Upper lobe of left lung (tissue), 4 donors: ENCODE measurements around the gene ATCAY.
A peak's percentile ranks its signal among the peaks of the same experiment; 100 is the strongest.

Experiments used
- CTCF ChIP-seq, 6 experiments: fragments of 450-650 bp in 4 of 6; fragments of 200-600 bp in 2 of 6; sonication (generic) in 2 of 6; IDR thresholded peaks; one replicate each; pipeline ENCODE4 v1.5.1; 2016 to 2019; ENCODE audit warnings: antibody characterized with exemption in 6 of 6
- POLR2A ChIP-seq, 4 donors: fragments of 450-650 bp; IDR thresholded peaks; one replicate each; pipeline ENCODE4 v1.5.1; 2016 to 2017; ENCODE audit warnings: antibody characterized with exemption in 4 of 4, mild to moderate bottlenecking in 2 of 4
- POLR2AphosphoS5 ChIP-seq, 2 donors: sonication (generic); formaldehyde crosslinking; IDR thresholded peaks; one replicate each; pipeline ENCODE4 v1.5.1; 2017; ENCODE audit warnings: antibody characterized with exemption in 2 of 2

DNA sequence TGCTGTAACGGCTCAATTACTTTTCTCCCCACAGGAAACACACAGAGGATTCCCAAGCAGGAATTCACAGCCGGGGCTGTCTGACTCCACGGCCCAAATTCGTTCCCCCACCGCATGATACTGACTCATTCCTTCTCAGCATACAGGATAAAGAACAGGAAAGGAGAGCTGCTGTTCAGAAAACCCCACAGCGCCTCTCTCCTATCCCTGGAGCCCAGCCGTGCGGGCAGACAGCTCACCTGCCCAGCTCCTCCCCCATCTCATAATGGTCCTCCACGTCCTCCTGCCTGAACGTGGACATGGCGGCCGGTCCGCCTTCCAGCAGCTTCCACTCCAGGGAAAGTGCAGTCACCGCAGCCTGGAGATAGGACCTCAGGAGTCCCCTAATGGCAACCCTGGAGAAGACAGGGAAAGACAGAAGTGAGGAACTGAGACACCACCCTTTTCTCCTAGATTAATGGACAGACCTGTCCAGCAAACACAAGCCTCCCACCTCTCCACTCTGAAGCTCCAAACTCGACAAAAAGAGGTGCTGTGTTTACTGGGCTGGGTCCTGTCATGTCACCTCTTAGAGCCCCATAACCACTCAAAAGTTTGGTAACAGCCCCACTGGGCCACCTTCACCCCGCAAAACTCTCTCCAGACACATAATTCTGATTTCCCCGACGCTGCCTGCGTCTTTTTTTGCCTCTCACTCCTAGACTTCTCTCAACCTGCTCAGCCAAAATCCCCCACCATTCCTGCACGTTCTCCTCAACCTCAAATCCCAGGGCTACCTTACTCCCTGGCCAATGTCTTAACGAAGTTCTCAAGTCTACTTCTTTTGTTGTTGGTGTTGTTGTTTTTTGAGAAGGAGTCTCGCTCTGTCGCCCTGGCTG, 89.2 kb downstream of the ATCAY start:
- peak; percentile 23 to 31 for TF ChIP-seq POLR2AphosphoS5 (IDR thresholded peaks at IDR 0.05)
- peak in 1 of 6 experiments; percentile 9 for TF ChIP-seq CTCF (IDR thresholded peaks at IDR 0.05)
- no peak for TF ChIP-seq POLR2A (IDR thresholded peaks at IDR 0.05)
